DND-41 (cell line): ENCODE results near the gene GOSR2.

Source experiments
- EZH2 ChIP-seq: IDR thresholded peaks from 3 replicates; pipeline ENCODE4 v1.6.1; 2012; ENCODE audit warnings: borderline replicate concordance, low read depth, mild to moderate bottlenecking, moderate library complexity, low read length, inconsistent platforms; ENCODE audit not compliant: severe bottlenecking
- TF ChIP-seq, protein P1 (sequence below): IDR thresholded peaks from 2 replicates; pipeline ENCODE4 v1.5.1; 2012; ENCODE audit warnings: borderline replicate concordance, low read length, moderate library complexity, mild to moderate bottlenecking; ENCODE audit not compliant: poor library complexity, severe bottlenecking; ENCODE audit errors: extremely low read depth

GRCh38 chr17:46929413-46929812 is 6.5 kb downstream of the GOSR2 start:
- TF ChIP-seq, protein P1, sequence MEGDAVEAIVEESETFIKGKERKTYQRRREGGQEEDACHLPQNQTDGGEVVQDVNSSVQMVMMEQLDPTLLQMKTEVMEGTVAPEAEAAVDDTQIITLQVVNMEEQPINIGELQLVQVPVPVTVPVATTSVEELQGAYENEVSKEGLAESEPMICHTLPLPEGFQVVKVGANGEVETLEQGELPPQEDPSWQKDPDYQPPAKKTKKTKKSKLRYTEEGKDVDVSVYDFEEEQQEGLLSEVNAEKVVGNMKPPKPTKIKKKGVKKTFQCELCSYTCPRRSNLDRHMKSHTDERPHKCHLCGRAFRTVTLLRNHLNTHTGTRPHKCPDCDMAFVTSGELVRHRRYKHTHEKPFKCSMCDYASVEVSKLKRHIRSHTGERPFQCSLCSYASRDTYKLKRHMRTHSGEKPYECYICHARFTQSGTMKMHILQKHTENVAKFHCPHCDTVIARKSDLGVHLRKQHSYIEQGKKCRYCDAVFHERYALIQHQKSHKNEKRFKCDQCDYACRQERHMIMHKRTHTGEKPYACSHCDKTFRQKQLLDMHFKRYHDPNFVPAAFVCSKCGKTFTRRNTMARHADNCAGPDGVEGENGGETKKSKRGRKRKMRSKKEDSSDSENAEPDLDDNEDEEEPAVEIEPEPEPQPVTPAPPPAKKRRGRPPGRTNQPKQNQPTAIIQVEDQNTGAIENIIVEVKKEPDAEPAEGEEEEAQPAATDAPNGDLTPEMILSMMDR, result no peak
- TF ChIP-seq EZH2, result no peak
